Measurements from ENCODE around the gene SALL3.

GRCh38 chr18:78996741-78997490 lies 17.3 kb downstream of the SALL3 start:
- no peak for TF ChIP-seq CTCF (conservative IDR thresholded peaks at IDR 0.05)
- no peak for TF ChIP-seq ZFX (IDR thresholded peaks at IDR 0.05)

All from C4-2B (cell line).